ENCODE measurements around the gene LRG1.

LRG1 gene

GRCh38 chr19:4492337-4493103, 47.3 kb downstream of the LRG1 start:
- no peak for DNase-seq

- no peak for DNase-seq
Measured at GRCh38 chr19:4491446-4491845, 48.4 kb downstream of the LRG1 start.

GRCh38 chr19:4488496-4488895, 51.3 kb downstream of the LRG1 start:
- DNase-seq, result no peak

GRCh38 chr19:4487572-4487971, 52.3 kb downstream of the LRG1 start:
- no peak for DNase-seq
